Head of caudate nucleus (tissue), 42 donors: ENCODE measurements around the gene RNF115.

Experiments used
- DNase-seq, 42 donors: peaks; one replicate each; pipeline versions ENCODE4 v3.0.0 to v3.0.0-alpha.2; 2020 to 2021; ENCODE audit warnings: mixed read lengths in 7 of 42
- intact Hi-C: fragments of 100-400 bp; cut with DNase I; formaldehyde crosslinking; loops from one replicate; pipeline ENCODE4 v1.15.0; 2022

Gene RNF115

GRCh38 chr1:145711213-145711651 lies 112.7 kb downstream of the RNF115 start:
- no peak for DNase-seq
- intact Hi-C loops = no loop called here

DNA sequence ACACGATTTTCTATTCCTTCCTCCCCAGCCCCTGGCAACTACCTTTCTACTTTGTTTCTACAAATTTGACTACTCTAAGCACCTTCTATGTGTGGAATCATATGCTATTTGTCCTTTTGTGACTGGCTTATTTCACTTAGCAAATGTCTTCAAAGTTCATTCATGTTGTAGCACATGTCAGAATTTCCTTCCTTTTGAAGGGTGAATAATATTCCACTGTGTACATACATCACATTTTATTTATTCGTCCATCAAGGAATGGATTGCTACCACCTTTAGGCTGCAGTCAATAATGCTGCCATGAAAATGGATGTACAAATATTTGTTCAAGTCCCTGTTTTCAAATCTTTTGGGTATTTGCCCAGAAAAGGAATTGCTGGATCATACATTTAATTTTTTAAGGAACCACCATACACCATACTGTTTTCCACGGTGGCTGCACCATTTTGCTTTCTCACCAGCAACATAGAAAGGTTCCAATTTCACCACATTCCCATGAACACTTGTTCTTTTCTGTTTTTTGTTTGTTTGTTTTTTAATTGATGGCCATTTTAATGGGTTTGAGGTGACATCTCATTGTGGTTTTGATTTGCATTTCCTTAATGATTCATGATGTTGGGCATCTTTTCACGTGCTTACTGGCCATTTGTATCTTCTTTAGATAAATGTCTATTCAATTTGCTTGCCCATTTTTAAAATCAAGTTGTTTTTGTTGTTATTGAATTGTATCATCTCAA lies 113.4 kb downstream of the RNF115 start:
- intact Hi-C loops = no loop called here
- no peak for DNase-seq

- intact Hi-C loops = no loop called here
- DNase-seq = no peak
Observed at GRCh38 chr1:145708063-145708462, 115.8 kb downstream of the RNF115 start.

- intact Hi-C loops = no loop called here
- no peak for DNase-seq
Observed at GRCh38 chr1:145707183-145707867, 116.6 kb downstream of the RNF115 start, which contains the start of gene PDZK1. Gene PDZK1 (minus strand): TSS chr1:145707368. CDS start chr1:145688021, 19,347 bp downstream.

GRCh38 chr1:145706086-145706664 lies 117.7 kb downstream of the RNF115 start:
- intact Hi-C loops = no loop called here
- DNase-seq = no peak

GRCh38 chr1:145705622-145706021 lies 118.3 kb downstream of the RNF115 start:
- intact Hi-C loops = no loop called here
- no peak for DNase-seq

DNA sequence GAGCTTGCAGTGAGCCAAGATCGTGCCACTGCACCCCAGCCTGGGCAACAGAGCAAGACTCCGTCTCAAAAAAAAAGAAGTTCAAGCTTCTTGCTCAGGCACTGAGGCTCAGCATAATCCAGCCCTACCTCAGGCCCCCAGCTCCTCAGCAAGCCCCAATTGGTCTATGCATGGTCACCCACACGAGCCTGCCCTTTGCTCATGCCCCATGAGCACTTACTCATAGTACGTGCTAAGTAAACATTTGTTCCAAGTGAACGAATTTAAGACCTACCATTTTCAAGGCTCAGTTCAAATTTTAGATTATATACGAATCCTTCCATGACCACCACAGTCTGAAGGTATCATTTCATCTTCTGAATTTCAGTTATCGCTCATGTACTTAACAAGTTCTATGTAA lies 121.1 kb downstream of the RNF115 start:
- no peak for DNase-seq
- intact Hi-C loops = no loop called here

DNA sequence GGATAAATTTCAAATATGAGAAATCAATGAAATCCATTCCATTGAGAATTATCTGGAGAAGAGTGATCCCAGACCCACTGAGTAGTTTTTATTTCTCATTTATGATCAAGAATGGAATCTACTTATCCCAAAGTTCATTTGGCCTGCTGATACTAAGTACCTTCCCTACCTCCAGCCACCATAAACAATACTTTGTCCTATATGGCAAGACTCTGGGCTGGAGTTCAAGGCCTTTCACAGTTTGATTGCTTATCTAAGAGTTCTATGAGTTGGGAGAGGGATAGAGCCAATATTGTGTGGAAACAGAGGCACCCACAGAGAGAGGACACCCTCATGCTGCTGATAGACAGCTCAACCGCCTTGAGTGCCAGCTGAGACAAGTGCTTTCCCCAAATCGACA lies 121.8 kb downstream of the RNF115 start:
- intact Hi-C loops = no loop called here
- DNase-seq = no peak

- intact Hi-C loops = no loop called here
- DNase-seq = no peak
Observed at GRCh38 chr1:145701306-145701862, 122.5 kb downstream of the RNF115 start.

- intact Hi-C loops = no loop called here
- DNase-seq = no peak
Observed at GRCh38 chr1:145696630-145696960, 127.3 kb downstream of the RNF115 start.

DNA sequence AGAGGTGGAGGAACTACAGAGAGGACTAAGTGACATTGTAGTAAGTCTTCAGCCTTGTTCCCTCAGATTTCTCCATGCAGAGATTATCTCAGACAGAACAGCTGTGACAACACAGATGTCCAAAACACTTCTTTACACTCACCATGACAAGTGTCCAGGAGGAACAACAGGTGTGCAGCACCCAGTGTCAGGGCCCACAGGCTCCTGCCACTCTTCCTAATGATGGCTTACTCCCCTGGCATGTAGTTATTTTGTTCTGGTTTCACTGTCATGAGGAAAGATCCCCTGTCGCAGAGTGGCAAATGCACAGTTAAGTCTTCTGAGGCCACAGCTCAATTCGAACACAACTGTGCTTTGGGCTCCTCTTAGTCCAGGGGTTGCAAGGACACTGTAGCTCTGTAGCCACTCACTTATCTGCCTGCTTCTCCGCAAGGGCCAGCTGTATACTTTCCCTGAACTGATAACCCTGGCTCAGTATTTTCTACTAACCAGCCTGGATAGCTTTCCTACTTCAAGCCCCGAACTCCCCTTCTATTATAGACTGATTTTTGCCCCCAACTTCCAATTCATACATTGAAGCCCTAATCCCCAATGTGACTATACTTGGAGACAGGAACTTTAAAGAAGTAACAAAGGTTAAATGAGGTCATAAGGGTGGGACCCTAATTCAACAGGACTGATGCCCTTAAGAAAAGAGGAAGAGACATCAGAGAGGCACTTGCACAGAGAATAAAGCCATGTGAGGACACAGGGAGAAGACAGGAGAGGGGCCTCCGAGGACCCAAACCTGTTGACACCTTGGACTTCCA lies 127.9 kb downstream of the RNF115 start:
- peak in 1 of 42 donors; percentile 3 for DNase-seq
- intact Hi-C loops = no loop called here

GRCh38 chr1:145692785-145693443 lies 131.0 kb downstream of the RNF115 start:
- DNase-seq = no peak
- intact Hi-C loops = no loop called here

DNA sequence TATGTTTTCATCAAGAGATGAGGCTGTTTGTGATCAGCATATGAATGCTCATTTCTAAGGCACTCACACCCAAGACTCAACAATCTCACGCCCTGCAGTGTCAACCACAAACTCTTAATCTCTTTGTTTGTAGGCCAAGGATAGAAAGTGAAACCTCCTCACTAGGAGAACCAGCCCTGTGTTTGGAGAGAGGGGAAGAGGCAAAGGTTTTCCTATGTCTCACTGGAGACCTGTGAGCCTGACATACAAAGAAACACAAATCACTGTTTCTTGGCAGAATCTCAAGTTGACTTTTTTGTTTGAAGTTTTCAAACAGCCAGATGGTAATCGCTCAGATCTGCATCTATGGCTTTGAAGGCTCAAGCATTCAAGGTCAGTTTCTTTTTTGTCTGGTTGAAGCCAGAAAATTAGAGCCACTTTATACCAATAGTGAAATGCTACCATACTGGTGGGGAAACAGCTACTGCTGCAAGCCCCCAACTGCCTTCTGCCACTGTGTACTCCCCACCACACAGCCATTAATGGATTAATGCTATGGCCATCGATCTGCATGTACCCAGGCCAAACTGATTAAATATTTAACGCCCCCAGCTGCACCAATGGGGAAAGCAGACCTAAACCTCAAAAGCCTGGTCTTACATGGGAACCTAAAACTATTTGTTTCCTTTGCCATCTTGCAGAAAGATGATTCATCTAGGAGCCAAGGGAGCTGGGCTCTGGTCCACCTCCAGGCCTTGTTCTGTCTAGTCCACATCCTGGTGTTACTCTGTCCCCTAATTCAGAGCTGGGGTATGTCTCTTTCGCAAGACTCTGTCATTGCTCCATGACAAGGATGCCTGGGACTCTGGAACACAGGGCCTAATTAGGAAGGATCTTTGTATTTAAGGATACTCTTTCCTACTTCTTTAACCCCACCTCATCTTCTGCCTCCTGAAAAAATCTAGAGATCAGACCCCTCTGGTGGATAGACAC lies 133.0 kb downstream of the RNF115 start:
- intact Hi-C loops = no loop called here
- no peak for DNase-seq

DNA sequence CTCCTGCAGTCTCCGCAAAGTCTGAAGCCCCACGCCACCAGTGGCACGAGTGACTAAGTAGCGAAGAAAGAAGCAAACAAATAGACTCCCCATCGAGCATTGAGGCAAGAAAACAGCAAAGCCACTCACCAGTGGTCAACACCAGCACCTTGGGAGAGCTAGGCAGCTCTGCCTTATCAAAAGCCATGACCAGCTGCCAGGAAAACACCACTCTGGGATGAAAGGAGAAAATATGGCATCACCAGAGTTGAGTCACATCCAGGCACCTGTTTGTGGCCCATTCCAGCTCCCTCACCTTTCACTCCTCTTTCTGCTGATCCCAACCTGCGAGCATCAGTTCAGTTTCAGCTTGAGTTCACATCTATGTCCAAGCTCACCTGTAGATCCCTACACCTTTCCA lies 134.0 kb downstream of the RNF115 start:
- no peak for DNase-seq
- intact Hi-C loops = no loop called here

GRCh38 chr1:145688924-145689323 lies 135.0 kb downstream of the RNF115 start:
- no peak for DNase-seq
- intact Hi-C loops = no loop called here
